ENCODE results near the gene VWA1. TPM values are rescaled to one million over a fixed set of nuclear protein-coding genes. Genes with fewer than 3 reads are reported as not detected.
A peak's percentile ranks its signal among the peaks of the same experiment; 100 is the strongest.

VWA1 gene
- total and polyA plus RNA-seq, 2 of the 4 experiments (the other 2 are of a cell fraction) = 1.1 to 6.1 TPM

DNA sequence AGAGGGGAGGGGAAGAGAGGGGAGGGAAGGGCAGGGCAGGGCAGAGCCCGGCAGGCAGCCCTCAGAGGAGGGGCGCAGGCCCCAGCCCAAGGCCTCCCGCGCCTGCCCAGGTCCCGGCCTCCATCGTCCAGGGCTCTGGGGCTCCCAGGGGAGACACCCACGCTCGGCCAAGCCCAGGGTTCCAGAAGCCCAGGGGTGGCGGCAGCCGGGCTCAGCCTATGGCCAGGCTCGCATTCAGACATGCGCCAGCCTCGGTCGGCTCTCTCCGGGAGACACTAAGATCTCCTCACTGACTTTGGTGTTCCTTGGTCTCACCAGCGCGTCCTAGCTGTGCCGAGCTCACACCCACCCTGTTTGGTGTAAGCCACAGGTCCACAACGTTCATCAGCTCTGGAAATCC, 7.3 kb upstream of the VWA1 start:
- Histone ChIP-seq H3K18ac (ENCODE audit: low read depth, low read length) (no peak overlapping the region), H3K79me1 (ENCODE audit: low read depth in 1 of 2, low read length in 2 of 2) (no peaks in the 10 kb centered on the region), H2BK15ac (ENCODE audit: low read depth, low read length) (no peak overlapping the region), H3K9me1 (ENCODE audit: insufficient read depth, low read length) (no peaks in the 10 kb centered on the region), H3K14ac (replicated peaks; ENCODE audit: low read depth, low read length) (no peak overlapping the region), H4K20me1 (ENCODE audit: insufficient read depth, low read length) (no peaks in the 10 kb centered on the region), H3K4me2 (ENCODE audit: low read depth, low read length) (no peak overlapping the region), H4K8ac (ENCODE audit: low read depth in 2 of 2, low read length in 2 of 2) (no peak overlapping the region), H2BK5ac (ENCODE audit: low read depth, low read length, poor library complexity, severe bottlenecking) (no peak overlapping the region), H3K9me3 (ENCODE audit: control insufficient read depth, insufficient read depth, low read length) (no peaks in the 10 kb centered on the region), H3K27ac (ENCODE audit: insufficient read depth, low read length) (no peak overlapping the region), H2BK20ac (ENCODE audit: low read depth, low read length) (0 out of 2 replicates have a peak overlapping the region, but pooled peaks have one; percentile 5), H2AK5ac (ENCODE audit: low read depth, low read length) (no peak overlapping the region; the same call in 1 of the 2 replicates), H3K23ac (ENCODE audit: low read depth, low read length) (no peak overlapping the region), H3K9ac (ENCODE audit: low read depth, low read length) (no peak overlapping the region), H3K4me3 (ENCODE audit: insufficient read depth, low read depth, low read length) (no peak overlapping the region), H2AFZ (replicated peaks; ENCODE audit: low read length, poor library complexity) (peak overlapping the region; percentile 18), H4K91ac (ENCODE audit: insufficient read depth, low read depth, low read length) (no peak overlapping the region), H3K56ac (ENCODE audit: extremely low read depth, insufficient read depth, low read length) (no peak overlapping the region), H4K5ac (ENCODE audit: low read depth, low read length) (no peak overlapping the region), H3K27me3 (ENCODE audit: control insufficient read depth, insufficient read depth, low read length) (no peaks in the 10 kb centered on the region), H3K36me3 (ENCODE audit: control insufficient read depth, insufficient read depth, low read length) (no peaks in the 10 kb centered on the region), H3K4me1 (ENCODE audit: control insufficient read depth, insufficient read depth, low read length) (peaks cover 16% of the 10 kb centered on the region), H3K4ac (ENCODE audit: low read depth, low read length) (no peak overlapping the region), H2BK120ac (ENCODE audit: low read depth, low read length) (no peak overlapping the region), H2AK9ac (replicated peaks; ENCODE audit: low read depth, low read length, poor library complexity) (peak overlapping the region; percentile 23)
- POLR2A ChIA-PET (ENCODE audit: unreplicated experiment) = no interaction called here
- BruUV-seq (replicated peaks) = no TSS peak
- DNase-seq (no peak), ATAC-seq (ENCODE audit: low read depth) (no peak)
- CTCF ChIA-PET = no interaction called here
- WGBS, 2 experiments (ENCODE audit: extremely low coverage in 2 of 2, insufficient read length in 1 of 2) = 90% methylated on average over 17 of the region's 19 CpGs; no CpG with 5 or more reads in 1 of the 2 experiments
- TF ChIP-seq, protein P1, sequence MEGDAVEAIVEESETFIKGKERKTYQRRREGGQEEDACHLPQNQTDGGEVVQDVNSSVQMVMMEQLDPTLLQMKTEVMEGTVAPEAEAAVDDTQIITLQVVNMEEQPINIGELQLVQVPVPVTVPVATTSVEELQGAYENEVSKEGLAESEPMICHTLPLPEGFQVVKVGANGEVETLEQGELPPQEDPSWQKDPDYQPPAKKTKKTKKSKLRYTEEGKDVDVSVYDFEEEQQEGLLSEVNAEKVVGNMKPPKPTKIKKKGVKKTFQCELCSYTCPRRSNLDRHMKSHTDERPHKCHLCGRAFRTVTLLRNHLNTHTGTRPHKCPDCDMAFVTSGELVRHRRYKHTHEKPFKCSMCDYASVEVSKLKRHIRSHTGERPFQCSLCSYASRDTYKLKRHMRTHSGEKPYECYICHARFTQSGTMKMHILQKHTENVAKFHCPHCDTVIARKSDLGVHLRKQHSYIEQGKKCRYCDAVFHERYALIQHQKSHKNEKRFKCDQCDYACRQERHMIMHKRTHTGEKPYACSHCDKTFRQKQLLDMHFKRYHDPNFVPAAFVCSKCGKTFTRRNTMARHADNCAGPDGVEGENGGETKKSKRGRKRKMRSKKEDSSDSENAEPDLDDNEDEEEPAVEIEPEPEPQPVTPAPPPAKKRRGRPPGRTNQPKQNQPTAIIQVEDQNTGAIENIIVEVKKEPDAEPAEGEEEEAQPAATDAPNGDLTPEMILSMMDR (conservative IDR thresholded peaks at IDR 0.05; ENCODE audit: low read depth, low read length) = no peak
- TF ChIP-seq MAZ (IDR thresholded peaks at IDR 0.05; ENCODE audit: borderline replicate concordance, low read depth, low read length) (no peak), RFX5 (IDR thresholded peaks at IDR 0.05; ENCODE audit: low read depth, low read length) (no peak), FOS (IDR thresholded peaks at IDR 0.05; ENCODE audit: low read depth, low read length) (no peak), POLR2A (IDR thresholded peaks at IDR 0.05; ENCODE audit: low read depth, low read length) (no peak), MXI1 (IDR thresholded peaks at IDR 0.05; ENCODE audit: borderline replicate concordance, low read depth, low read length) (no peak), CHD1 (IDR thresholded peaks at IDR 0.05; ENCODE audit: low read depth, low read length) (no peak), RCOR1 (IDR thresholded peaks at IDR 0.05; ENCODE audit: insufficient replicate concordance, low read length) (no peak), CEBPB (IDR thresholded peaks at IDR 0.05; ENCODE audit: low read depth, low read length) (no peak), MAFK (IDR thresholded peaks at IDR 0.05; ENCODE audit: low read depth, low read length) (no peak), SMC3 (IDR thresholded peaks at IDR 0.05; ENCODE audit: low read depth, low read length) (no peak), BHLHE40 (IDR thresholded peaks at IDR 0.05; ENCODE audit: low read depth, low read length) (no peak), RAD21 (IDR thresholded peaks at IDR 0.05; ENCODE audit: low read length) (no peak)
- TF ChIP-seq, protein P2, sequence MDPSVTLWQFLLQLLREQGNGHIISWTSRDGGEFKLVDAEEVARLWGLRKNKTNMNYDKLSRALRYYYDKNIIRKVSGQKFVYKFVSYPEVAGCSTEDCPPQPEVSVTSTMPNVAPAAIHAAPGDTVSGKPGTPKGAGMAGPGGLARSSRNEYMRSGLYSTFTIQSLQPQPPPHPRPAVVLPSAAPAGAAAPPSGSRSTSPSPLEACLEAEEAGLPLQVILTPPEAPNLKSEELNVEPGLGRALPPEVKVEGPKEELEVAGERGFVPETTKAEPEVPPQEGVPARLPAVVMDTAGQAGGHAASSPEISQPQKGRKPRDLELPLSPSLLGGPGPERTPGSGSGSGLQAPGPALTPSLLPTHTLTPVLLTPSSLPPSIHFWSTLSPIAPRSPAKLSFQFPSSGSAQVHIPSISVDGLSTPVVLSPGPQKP (IDR thresholded peaks at IDR 0.05; ENCODE audit: borderline replicate concordance, low read depth, low read length) = no peak
- TF ChIP-seq, protein P3, sequence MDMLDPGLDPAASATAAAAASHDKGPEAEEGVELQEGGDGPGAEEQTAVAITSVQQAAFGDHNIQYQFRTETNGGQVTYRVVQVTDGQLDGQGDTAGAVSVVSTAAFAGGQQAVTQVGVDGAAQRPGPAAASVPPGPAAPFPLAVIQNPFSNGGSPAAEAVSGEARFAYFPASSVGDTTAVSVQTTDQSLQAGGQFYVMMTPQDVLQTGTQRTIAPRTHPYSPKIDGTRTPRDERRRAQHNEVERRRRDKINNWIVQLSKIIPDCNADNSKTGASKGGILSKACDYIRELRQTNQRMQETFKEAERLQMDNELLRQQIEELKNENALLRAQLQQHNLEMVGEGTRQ (IDR thresholded peaks at IDR 0.05; ENCODE audit: low read depth, low read length) = no peak
- dilution Hi-C loops (cut with HindIII; ENCODE audit: low sequenced_read_pairs, unreplicated experiment) = no loop called here
- intact Hi-C loops (cut with micrococcal nuclease) = no loop called here
- in situ Hi-C loops (cut with MboI; ENCODE audit: low sequenced_read_pairs) = no loop called here

Data from IMR-90 (cell line).